Common myeloid progenitor, CD34-positive (primary cell): ENCODE measurements around the gene PRRC2A.

Source experiments
- CTCF ChIA-PET: fragments of 350-600 bp; sonication (Branson Sonifier 250); formaldehyde crosslinking; loops from one replicate; lab custom pipeline; 2021; ENCODE audit warnings: antibody characterized with exemption; lab: Charles Lee
- POLR2A ChIA-PET: fragments of 350-600 bp; sonication (Branson Sonifier 250); formaldehyde crosslinking; loops from one replicate; lab custom pipeline; 2021; ENCODE audit warnings: antibody characterized with exemption; lab: Charles Lee
- DNase-seq, 3 donors: peaks; one replicate each; pipeline versions ENCODE4 v3.0.0 to v3.0.0-alpha.2; 2013
- H3K27ac ChIP-seq, 2 experiments: 1 replicate in 1 of 2; 2 replicates in 1 of 2; pipeline ENCODE4 v1.7.0; 2013; ENCODE audit warnings: inconsistent platforms in 2 of 2, low read length in 2 of 2, mild to moderate bottlenecking in 2 of 2, low read depth in 1 of 2, moderate library complexity in 1 of 2; ENCODE audit not compliant: severe bottlenecking in 2 of 2, insufficient read depth in 1 of 2, poor library complexity in 1 of 2
- H3K27me3 ChIP-seq, 5 experiments: replicated peaks in 2 of 5; 1 replicate in 3 of 5; 2 replicates in 2 of 5; pipeline versions ENCODE4 v1.6.1 to v1.7.0; 2013; ENCODE audit warnings: low read length in 4 of 5, mild to moderate bottlenecking in 2 of 5, moderate library complexity in 2 of 5, inconsistent platforms in 1 of 5; ENCODE audit not compliant: insufficient read depth in 5 of 5, control insufficient read depth in 4 of 5
- H3K36me3 ChIP-seq, 4 experiments: 1 replicate in 2 of 4; 2 replicates in 2 of 4; pipeline versions ENCODE4 v1.6.1 to v1.7.0; 2013; ENCODE audit warnings: low read length in 3 of 4, control low read depth in 1 of 4, mild to moderate bottlenecking in 1 of 4; ENCODE audit not compliant: control insufficient read depth in 4 of 4, insufficient read depth in 4 of 4
- H3K4me1 ChIP-seq, 4 experiments: 1 replicate in 3 of 4; 2 replicates in 1 of 4; pipeline versions ENCODE4 v1.6.1 to v1.7.1; 2013; ENCODE audit warnings: low read length in 3 of 4, mild to moderate bottlenecking in 3 of 4, control low read depth in 1 of 4, inconsistent platforms in 1 of 4, moderate library complexity in 1 of 4; ENCODE audit not compliant: control insufficient read depth in 4 of 4, insufficient read depth in 4 of 4; ENCODE audit errors: control extremely low read depth in 1 of 4
- H3K4me3 ChIP-seq, 7 experiments: 1 replicate in 4 of 7; 2 replicates in 3 of 7; pipeline versions ENCODE4 v1.5.1 to v1.7.0; 2013; ENCODE audit warnings: mild to moderate bottlenecking in 7 of 7, low read length in 6 of 7, moderate library complexity in 6 of 7, inconsistent platforms in 2 of 7, low read depth in 2 of 7, control low read depth in 1 of 7; ENCODE audit not compliant: insufficient read depth in 4 of 7, control insufficient read depth in 1 of 7; ENCODE audit errors: extremely low read depth in 1 of 7
- H3K9me3 ChIP-seq, 5 experiments: 1 replicate in 4 of 5; 2 replicates in 1 of 5; pipeline versions ENCODE4 v1.6.1 to v1.7.1; 2013; ENCODE audit warnings: low read length in 4 of 5, mild to moderate bottlenecking in 2 of 5, inconsistent platforms in 1 of 5, low read depth in 1 of 5, moderate library complexity in 1 of 5; ENCODE audit not compliant: control insufficient read depth in 4 of 5, insufficient read depth in 2 of 5; ENCODE audit errors: control extremely low read depth in 1 of 5
- WGBS: methylation state at CpG from one replicate; pipeline ENCODE4 v1.1.5; 2013; ENCODE audit not compliant: insufficient coverage; 5-methylcytosine and 5-hydroxymethylcytosine counted together

The PRRC2A gene

GRCh38 chr6:31642798-31643570 lies 22.5 kb downstream of the PRRC2A start:
- no peak overlapping the region for H3K4me3 ChIP-seq
- POLR2A ChIA-PET, result no interaction called here
- no peak overlapping the region for H3K27ac ChIP-seq
- CTCF ChIA-PET, result interaction anchor here (1.0 to 1.8 kb wide), 3 partner anchors 8 to 249 kb away, joined by 3 to 11 read pairs (median 3); no protein-coding TSS in a partner anchor
- no peaks in the 10 kb centered on the region for H3K27me3 ChIP-seq
- DNase-seq, result no peak
- no peaks in the 10 kb centered on the region for H3K9me3 ChIP-seq
- H3K36me3 ChIP-seq, result peaks cover 19 to 89% (median 74%) of the 10 kb centered on the region in 4 experiments
- peaks cover 0 to 11% (median 3%) of the 10 kb centered on the region in 4 experiments for H3K4me1 ChIP-seq
- WGBS, result 97% methylated on average over 6 of the region's 6 CpGs

- Histone ChIP-seq H3K4me1 (peaks cover 0 to 11% (median 3%) of the 10 kb centered on the region in 4 experiments), H3K9me3 (no peaks in the 10 kb centered on the region), H3K4me3 (no peak overlapping the region), H3K27me3 (no peaks in the 10 kb centered on the region), H3K36me3 (peaks cover 19 to 92% (median 79%) of the 10 kb centered on the region in 4 experiments), H3K27ac (no peak overlapping the region)
- POLR2A ChIA-PET, result no interaction called here
- no peak for DNase-seq
- CTCF ChIA-PET, result interaction anchor here (1.0 to 1.8 kb wide), 3 partner anchors 9 to 248 kb away, joined by 3 to 11 read pairs (median 3); no protein-coding TSS in a partner anchor
- 99% methylated on average over 11 of the region's 17 CpGs for WGBS
Observed at GRCh38 chr6:31643818-31644454, 23.4 kb downstream of the PRRC2A start.

DNA sequence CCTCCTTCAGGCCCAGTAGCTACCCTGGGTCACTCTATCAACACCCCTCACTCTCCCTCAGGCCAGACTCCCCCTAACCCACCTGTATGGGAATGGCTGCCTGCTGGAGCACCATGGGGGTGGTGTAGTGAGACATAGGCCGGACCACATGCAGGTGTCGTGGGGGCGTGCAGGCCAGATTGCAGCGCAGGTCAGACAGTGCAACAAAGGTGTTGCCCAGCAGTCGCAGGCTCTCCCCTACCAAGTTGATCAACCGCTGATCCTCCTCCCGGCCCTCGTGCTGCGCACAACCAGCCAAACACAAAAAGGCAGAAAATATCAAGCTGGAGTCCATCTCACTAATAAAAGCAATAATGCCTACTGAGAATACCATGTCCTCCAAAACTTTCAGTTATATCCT lies 24.8 kb downstream of the PRRC2A start:
- Histone ChIP-seq H3K4me1 (no peaks in the 10 kb centered on the region), H3K27ac (no peak overlapping the region), H3K9me3 (no peaks in the 10 kb centered on the region), H3K36me3 (peaks cover 15 to 90% (median 76%) of the 10 kb centered on the region in 4 experiments), H3K4me3 (no peak overlapping the region), H3K27me3 (no peaks in the 10 kb centered on the region)
- WGBS, result 96% methylated on average over 8 of the region's 9 CpGs
- DNase-seq, result no peak
- CTCF ChIA-PET, result no interaction called here
- POLR2A ChIA-PET, result no interaction called here

DNA sequence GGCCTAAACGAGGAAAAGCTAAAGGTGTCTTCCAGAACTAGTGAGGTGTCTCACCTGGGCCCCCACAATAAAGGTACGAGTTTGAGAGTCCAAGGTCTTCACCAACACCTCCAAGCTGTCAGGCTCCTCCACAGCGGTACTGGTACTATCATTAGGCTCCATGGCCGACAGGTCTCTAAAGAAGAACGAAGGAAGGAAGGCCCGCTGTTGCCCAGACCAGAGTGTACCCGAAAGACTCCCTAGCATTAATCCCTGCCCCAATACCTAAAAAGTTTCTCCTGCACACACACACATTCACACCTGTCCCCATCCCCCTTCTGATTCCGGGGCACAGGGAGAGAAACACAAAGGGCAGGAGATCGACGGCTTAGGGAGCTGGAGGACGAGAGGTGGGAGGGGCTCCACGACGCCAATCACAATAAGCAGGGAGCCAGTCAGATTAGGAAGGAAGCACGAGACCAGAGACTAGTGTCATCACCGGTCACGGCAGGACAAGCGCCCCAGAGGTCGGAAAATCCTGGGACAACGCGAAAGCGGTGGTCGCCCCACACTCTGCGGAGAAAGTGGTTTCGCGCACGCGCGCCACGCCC lies 31.2 kb downstream of the PRRC2A start:
- CTCF ChIA-PET, result interaction anchor here (0.9 to 4.7 kb wide), 11 partner anchors 9 to 396 kb away, joined by 3 to 40 read pairs (median 4); partner anchors contain the start of genes C6orf47, CSNK2B and GPANK1
- POLR2A ChIA-PET, result interaction anchor here (0.5 to 4.5 kb wide), 19 partner anchors 9 to 1036 kb away, joined by 3 to 31 read pairs (median 4); partner anchors contain the start of genes AIF1, C6orf47, CSNK2B and DDX39B

GRCh38 chr6:31652925-31653724 lies 32.6 kb downstream of the PRRC2A start:
- POLR2A ChIA-PET, result interaction anchor here (0.6 to 4.5 kb wide), 14 partner anchors 9 to 153 kb away, joined by 3 to 31 read pairs (median 4); partner anchors contain the start of genes AIF1, ATP6V1G2, CSNK2B and DDX39B
- H3K9me3 ChIP-seq, result no peaks in the 10 kb centered on the region
- H3K36me3 ChIP-seq, result peaks cover under 1 to 43% (median 34%) of the 10 kb centered on the region in 4 experiments
- peak; percentile 94 to 98 (median 97) for DNase-seq
- peak overlapping the region; percentile 97 to 98 for H3K27ac ChIP-seq
- H3K27me3 ChIP-seq, result no peaks in the 10 kb centered on the region
- peaks cover 0 to 33% (median 23%) of the 10 kb centered on the region in 4 experiments for H3K4me1 ChIP-seq
- peak overlapping the region; percentile 66 to 97 (median 93) for H3K4me3 ChIP-seq
- CTCF ChIA-PET, result interaction anchor here (1.0 to 4.7 kb wide), 9 partner anchors 8 to 143 kb away, joined by 3 to 40 read pairs (median 4); partner anchors contain the start of genes C6orf47, CSNK2B, GPANK1 and VARS1
- WGBS, result 7% methylated on average over 25 of the region's 37 CpGs

More for the DNA sequence above, 31.2 kb downstream of the PRRC2A start:
- 4% methylated on average over 24 of the region's 29 CpGs for WGBS
- peak overlapping the region; percentile 97 to 98 for H3K27ac ChIP-seq
- peaks cover 4 to 43% (median 35%) of the 10 kb centered on the region in 4 experiments for H3K36me3 ChIP-seq
- DNase-seq, result no peak
- no peaks in the 10 kb centered on the region for H3K27me3 ChIP-seq
- peaks cover 0 to 26% (median 21%) of the 10 kb centered on the region in 4 experiments for H3K4me1 ChIP-seq
- H3K9me3 ChIP-seq, result no peaks in the 10 kb centered on the region
- peak overlapping the region; percentile 66 to 97 (median 93) for H3K4me3 ChIP-seq
